HG03097 (cell line): Measurements from ENCODE around the gene SPG11.
"Not testable (repeated sequence)": the region's sequence is repeated elsewhere in the genome, so short reads cannot be mapped to it uniquely, and the experiment has no call there.

Experiments
- ATAC-seq: cut with Tn5 transposase; IDR thresholded peaks from one replicate; pipeline ENCODE4 v1.9.1; 2021; ENCODE audit not compliant: unreplicated experiment, low FRiP score

Gene SPG11

DNA sequence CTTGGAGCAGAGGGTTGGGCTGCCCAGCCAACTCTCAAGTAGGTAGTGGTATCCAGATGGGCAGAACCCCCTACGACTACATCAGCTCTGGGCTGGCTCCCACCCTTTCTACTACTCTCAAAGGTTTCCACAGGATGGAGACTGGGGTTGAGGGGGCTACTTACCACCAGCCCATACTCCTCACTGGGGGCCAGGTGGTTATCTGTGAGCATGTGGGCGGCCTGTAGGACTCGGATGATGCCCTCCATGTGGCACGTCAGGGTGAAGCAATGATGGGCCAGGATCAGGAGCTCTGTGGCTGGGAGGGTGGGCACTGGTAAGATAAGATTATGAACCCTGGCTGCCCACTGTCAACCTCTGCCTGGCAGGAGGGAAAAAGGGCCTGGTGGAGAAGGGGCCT is 93.1 kb downstream of the SPG11 start:
- no peak for ATAC-seq

DNA sequence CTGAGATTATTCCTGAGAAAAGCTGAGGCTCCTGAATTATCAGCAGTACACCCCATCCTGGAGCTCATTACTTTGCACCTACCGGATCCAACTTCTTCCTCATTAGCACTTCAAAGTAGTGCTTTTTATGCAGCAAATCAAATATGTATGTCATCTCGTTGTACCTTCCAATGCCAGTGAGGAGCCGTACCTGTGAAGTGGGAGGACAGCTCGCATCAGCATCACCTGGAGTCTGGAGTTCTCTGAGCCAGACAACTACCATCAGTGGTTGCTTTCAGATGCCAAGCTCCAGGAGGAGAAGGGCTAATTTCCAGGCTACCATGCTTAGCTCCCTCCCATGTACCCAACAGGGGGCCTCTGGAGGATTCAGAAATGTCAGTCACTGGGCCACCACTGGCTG is 94.1 kb downstream of the SPG11 start:
- ATAC-seq = no peak

DNA sequence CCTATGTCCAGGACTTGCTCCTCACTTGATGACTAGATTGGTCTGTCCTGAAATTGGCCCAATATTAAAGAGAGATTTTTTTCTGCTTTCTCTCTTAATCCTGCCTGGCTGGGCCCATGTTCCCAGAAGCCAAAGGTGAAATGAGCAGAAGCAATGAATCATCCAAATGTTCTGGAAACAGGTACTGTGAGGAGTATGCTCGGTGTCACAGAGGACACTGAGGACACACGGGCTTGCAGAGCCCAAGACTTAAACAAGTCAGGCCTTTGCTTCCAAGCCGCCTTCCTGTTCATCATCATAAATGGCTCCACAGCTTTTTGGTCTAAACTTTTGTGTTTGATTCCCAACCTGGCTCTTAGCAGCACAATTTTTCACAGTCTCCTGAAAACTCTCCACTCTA is 95.1 kb downstream of the SPG11 start:
- ATAC-seq = no peak

DNA sequence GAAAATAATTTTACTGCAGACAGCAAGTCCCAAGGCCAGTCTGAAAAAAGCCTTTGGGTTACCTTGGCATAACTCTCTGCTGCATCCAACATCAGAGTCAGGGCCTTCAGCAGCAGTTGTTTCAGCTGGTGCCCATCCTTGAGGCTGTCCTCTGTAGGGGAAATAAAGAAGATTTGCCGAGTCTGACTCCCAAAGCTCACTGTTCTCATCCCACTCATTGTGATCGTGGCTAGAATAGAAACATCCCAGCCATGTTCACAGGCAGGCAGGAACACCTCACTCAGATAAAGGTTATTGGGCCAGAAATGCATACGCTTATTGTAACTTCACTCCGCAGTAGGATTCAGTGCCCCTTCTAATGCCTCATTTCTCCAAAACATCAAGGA is 97.3 kb downstream of the SPG11 start:
- no peak for ATAC-seq

DNA sequence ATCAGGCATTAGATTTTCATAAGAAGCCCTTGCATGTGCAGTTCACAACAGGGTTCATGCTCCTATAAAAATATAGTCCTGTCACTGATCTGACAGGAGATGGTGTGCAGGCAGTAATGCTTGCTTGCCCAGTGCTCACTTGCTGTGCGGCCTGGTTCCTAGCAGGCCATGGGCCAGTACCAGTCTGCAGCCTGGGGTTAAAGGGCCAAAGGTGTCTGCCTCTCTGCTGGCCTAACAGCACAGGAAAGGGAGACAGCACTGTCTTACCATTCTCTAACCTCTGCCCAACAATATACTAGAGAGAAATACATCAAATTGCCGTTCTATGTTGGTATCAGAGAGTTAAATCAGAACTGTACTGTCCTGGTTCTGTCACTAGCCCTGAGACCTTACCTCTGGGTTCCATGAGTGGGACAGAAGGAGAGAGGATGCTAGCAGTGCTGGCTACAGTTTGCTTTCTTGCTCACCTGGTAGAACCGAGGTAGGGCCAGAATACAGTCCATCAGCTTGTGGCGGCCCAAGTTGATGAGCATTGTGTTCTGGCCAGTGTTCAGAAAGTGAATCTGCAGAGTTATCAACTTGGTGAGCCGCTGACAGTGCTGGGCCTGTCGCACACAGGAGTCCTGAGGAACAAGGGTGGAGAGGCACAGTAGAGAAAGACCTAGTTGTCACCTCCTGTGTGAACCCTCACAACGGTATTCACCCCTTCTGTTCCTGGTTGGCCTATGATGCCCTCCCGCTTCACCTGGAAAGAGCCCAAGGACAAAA is 97.9 kb downstream of the SPG11 start:
- no peak for ATAC-seq

DNA sequence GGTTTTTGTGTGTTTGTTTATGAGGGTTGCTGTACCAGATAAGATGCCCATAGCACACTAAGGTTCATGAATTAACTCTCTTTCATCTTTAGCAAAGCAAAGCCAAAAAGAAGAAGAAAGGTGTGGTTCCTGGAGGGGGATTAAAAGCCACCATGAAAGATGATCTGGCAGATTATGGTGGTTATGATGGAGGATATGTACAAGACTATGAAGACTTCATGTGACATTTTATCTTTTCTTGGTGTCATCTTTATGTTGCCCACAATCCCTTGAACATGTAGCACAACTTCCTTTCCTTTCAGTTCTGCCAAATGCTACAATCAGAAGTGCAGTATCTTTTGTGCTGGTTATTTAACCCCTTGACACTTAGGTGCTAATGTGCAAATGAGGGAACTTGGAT is 102.5 kb downstream of the SPG11 start:
- not testable (repeated sequence) for ATAC-seq

DNA sequence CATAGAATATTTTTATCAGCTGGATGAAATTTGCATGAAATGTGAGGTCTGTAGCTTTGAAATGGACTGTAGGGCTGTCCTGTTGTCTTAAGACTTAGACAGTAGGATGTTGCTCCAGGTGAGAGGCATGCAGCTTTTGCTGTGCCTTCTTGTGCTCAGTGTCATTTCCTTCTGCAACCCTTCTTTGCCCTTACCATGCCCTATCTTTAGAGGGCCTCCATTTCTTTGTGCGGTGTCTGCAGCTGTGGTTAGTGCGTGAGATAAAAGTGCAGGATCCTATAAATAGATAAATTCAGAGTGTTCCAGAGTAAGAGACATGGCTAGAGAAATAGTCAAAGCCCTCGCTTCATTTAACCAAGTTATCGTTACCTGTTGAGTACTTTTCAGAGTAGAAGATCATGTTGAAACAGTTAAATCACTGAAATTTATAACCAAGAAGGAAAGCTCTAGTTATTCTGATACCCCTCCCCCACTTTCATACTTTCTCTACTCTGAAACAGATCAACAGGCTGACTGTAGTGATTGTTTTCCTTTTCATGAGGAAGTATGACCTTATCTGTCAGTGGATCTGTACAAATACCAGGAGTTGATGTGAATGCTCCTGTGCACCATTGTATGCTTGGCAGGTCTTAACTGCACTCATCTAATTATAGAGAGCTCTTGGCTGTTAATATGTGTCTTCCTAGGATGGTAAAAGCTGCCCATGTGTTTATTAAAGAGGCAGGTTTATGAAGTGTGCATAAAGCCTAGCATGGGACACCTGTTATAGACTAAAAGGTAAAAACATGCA is 108.3 kb downstream of the SPG11 start:
- no peak for ATAC-seq

DNA sequence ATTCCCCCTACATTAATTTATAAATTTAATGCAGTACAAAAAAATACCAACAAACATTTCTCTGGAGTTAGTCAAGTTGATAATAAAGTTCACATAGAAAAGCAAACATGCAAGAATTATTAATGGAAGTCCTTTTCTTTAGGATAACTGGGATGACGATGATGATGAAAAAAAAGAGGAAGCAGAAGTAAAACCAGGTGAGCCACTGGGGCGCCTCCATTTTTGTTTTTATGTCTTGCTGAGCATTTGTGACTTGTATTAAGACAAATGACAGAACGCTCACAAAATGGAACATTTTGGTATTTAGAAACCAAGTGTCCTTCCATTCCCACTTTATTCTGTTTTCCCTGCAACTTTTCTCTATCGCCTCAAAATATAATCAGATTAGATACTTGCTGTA is 112.7 kb downstream of the SPG11 start:
- ATAC-seq = no peak

DNA sequence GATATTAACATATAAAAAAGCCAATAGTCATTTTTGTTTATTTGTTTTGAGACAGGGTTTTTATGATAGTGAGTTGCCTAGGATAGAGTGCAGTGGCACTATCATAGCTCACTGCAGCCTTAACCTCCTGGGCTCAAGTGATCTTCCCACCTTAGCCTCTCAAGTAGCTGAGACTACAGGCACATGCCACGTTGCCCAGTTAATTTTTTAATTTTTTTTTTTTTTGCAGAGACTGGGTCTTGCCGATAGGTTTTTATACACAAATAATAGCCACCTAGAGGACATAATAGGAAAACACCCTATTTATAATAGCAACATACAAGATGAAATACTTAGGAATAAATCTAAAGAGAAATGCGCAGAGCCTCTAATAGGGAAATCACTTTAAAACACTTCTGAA is 113.2 kb downstream of the SPG11 start:
- no peak for ATAC-seq

DNA sequence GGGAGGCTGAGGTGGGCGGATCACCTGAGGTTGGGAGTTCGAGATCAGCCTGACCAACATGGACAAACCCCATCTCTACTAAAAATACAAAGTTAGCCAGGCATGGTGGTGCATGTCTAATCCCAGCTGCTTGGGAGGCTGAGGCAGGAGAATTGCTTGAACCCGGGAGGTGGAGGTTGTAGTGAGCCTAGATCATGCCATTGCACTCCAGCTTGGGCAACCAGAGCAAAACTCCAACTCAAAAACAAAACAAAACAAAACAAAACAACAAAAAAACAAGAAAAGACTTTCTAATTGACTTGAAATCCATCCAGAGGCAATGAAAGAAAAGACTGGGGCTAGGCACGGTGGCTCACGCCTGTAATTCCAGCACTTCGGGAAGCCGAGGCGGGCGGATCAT is 114.3 kb downstream of the SPG11 start:
- not testable (repeated sequence) for ATAC-seq

DNA sequence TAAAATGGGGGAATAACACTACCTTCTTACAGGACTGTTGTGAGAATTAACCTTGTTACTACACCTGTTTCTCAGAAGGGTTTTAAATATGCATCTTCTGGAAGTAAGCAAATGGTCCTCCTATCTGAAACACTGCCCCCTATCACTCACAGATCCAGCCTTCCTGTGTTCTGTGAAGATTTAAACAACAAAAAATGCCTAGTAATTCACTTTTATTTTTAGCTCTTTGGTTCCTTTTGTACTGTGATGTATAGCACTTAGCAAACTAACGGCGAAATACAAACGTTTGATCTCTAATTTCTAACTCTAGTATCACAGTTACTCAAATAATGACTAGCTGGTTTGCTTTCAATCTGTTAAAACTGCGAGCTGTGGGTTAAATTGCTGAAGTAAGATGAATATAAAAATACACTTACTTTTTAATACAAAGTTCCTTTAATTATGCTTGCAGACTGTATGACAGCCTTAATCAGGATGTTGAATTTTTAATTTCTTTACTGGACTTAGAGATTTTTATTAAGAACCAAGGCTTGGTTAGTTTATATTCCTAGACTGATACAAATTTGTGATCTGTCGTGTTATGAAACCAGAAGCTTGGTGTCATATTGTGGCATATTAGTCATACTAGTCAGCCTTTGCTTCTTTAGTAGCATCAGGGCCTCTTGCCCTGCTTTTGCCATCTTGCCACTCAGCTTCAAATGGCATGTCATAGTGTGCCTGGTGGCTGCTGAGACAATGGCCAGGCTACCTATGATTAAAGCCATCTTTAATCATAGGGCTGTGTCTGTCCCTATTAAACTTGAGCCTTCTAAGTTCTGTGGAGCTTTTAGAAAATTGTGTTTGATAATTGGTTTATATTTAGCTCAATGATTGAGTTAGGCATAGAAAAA is 117.3 kb downstream of the SPG11 start:
- peak; percentile 57 for ATAC-seq

DNA sequence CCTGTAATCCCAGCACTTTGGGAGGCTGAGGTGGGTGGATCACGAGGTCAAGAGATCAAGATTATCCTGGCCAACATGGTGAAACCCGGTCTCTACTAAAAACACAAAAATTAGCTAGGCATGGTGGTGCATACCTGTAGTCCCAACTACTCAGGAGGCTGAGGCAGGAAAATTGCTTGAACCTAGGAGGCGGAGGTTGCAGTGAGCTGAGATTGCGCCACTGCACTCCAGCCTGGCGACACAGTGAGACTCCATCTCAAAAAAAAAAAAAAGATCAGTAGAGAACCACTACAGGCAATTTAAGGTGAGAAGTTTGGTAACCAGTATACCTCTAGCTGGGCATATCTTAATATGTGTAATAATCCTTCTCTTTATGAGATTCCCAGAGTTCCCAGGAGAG is 118.7 kb downstream of the SPG11 start:
- not testable (repeated sequence) for ATAC-seq

DNA sequence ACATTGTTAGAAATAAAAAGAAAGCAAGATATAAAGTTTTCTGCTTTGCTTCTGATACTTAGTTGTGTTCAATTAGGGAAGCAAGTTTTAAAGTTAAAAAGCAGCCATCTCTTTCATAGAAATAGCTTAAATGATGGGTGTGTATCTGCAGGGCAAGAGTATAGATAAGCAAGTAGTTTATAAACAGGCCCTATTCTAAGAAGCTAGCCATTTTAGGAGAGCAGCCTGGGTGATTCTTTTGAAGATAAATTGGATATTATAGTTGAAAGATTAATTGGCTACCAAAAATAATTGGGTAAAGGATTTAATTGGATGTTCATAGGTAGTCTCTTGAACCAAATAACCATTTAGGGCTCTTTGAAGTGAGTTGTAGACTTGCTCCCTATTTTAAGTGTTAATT is 120.9 kb downstream of the SPG11 start:
- ATAC-seq = no peak

DNA sequence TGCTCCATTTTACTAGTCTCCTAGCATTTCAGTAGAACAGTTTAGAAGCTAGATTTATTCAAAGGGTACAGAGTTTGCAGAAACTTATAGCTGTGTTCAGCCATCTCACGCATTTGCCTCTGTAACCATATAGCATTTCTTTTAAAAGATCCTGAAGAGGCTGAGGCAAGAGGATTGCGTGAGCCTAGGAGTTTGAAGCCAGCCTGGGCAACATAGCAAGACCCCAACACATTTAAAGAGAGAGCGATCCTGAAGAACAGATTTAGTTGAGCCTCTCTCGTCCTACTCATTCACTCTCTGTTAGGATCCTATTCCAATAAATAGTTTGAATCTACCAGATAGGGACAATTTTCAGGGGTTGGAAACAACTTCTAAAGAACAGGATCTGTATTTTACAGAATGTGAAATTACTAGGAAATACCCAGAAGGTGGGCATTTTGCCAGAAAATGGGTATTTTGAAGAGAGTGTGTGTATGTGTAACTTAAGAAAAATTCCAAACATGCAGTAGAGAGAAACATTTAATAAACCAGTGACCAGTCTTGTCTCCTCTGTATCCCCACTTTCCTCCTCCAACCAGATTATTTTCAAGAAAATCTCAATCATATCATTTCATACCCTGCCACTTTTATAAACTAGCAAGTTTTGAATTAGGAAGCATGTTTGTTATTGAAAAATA is 122.0 kb downstream of the SPG11 start:
- ATAC-seq = no peak

DNA sequence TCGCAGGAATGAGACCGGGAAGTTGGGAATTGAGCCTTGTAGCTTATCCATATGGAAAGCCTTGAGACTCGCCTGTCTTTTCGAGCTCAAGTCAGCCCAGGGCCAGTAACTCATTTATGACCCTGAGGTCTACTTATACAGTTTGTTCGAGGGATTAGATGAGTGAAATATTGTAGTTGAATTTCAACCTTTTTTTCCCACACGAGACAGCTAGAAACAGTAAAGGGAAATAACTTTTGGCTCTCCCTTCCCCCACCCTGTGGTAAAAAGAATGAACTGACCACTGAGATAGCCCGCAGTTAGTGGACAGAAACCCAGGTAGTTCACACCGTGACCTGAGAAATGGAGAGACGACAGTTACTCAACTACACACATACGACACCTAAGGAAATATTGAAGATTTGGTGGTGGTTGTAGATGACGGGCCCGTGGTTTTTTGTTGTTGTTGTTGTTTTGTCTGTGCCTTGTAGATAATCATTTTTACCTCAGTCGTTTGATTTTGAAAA is 125.7 kb downstream of the SPG11 start:
- no peak for ATAC-seq

DNA sequence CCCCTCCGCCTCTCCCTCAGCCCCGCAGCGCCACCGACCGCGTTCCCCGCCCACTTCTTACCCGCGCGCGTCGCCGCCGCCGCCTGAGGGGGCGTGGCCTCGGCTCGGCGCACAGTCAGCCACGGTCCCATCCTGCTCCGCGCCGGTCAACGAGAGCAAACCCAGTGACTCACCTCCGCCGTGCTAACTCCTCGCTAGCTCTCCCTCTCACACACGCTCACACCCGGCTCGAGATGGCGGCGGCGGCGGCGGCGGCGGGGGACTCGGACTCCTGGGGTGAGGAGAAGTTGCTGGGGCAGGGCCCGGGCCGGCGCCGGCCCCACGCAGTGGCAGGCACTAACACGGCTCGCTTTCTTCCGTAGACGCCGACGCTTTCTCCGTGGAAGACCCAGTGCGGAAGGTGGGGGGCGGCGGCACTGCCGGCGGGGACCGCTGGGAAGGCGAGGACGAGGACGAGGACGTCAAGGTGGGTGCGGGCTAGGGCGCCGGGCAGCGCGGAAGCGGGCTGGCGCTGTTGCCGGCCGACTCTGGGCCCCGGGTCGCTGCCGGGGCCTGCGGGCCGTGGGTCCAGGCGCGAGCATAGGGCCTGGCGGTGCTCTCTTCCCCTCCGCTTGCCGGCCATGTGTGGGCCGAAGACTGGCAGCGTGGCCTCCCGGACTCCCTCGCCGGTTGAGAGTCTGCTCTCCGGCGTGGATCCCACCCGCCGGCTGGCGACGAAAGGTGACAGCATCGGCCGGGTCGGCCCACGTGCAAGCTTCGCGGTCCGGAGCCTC is 126.3 kb downstream of the SPG11 start, which contains the start of gene EIF3J:
Gene EIF3J (plus strand): TSS at position 186 of the 773 bp plus-strand sequence. CDS start 48 bp downstream, at position 234.
- ATAC-seq = peak; percentile 73

DNA sequence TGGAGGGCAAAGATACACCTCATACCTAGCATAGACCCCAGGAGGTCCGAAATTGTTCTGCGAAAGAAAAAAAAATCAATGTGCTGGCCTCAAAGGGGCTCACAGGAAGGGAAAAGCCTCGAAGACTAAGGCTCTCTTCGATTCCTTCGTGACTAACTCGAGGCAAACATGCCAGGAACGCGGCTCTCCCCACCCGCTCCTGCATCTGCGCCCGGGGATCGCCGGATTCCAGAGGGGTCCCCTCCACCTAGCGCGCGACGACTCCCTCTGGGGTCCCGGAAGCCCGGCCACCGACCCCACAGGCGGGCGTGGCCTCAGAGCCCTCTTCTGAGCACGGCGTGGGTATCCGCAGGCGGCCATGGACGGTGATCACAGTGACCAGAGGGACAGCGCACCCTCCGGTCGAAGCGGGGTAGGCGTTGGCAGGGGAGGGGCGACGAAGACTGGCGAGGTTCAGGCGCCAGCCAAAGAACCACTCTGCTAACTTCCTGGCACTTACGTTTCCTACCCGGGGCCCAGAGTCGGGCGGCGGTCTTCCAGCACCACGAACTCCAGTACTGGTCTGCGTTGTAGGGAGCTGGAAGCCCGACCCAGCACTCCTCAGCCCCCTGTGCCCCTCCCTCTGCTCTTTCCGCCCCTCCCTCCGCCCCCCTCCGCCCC is 127.0 kb downstream of the SPG11 start:
- peak; percentile 48 for ATAC-seq

DNA sequence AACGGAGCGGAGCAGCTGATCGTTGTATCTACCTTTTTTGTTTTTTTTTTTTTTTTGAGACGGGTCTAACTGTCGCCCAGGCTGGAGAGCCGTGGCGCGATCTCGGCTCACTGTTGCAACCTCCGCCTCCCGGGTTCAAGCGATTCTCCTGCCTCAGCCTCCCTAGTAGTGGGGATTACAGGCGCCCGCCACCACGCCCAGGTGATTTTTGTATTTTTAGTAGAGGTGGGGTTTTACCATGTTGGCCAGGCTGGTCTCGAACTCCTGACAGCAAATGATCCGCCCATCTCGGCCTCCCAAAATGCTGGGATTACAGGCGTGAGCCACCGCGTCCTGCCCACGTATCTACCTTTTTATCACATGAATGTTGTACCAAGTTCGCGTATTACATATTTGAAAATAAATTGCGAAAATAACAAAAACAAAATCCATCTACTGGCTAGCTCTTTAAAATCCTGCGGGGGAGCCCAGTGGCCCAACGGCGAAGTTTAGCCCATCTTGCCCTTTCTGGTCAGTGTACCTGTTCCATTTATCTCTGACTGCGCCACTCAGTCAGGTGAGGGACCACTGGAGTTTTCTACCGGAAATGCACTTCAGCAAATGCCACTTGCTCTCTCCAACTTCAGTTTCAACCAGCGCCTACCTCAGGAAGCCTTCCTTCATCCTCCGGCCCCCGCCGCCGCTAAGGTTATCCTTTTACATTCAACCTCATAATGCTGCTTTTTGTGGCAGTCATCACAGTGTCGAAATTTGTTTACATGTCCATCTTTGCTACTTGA is 127.8 kb downstream of the SPG11 start:
- no peak for ATAC-seq
